ENCODE measurements around the gene KIAA0319L. TPM values are rescaled to one million over a fixed set of nuclear protein-coding genes. Genes with fewer than 3 reads are reported as not detected.
A peak's percentile ranks its signal among the peaks of the same experiment; 100 is the strongest.

The KIAA0319L gene
- total RNA-seq, 1 experiment from 2014 or later = 68.5 TPM

- Histone ChIP-seq H3K36me3 (replicated peaks; ENCODE audit: control insufficient read depth, insufficient read depth, low read length) (peaks cover 15% of the 10 kb centered on the region), H3K4me3 (ENCODE audit: insufficient read depth, low read depth, low read length) (no peak overlapping the region), H3K27me3 (ENCODE audit: control insufficient read depth, insufficient read depth, low read length) (no peaks in the 10 kb centered on the region)
- peak; percentile 42 for DNase-seq
Measured at GRCh38 chr1:35430762-35431161, 126.4 kb downstream of the KIAA0319L start.

GRCh38 chr1:35428360-35428759 lies 128.8 kb downstream of the KIAA0319L start:
- no peaks in the 10 kb centered on the region for H3K27me3 ChIP-seq (ENCODE audit: control insufficient read depth, insufficient read depth, low read length)
- peaks cover 4% of the 10 kb centered on the region for H3K36me3 ChIP-seq (replicated peaks; ENCODE audit: control insufficient read depth, insufficient read depth, low read length)

GRCh38 chr1:35426097-35426586 lies 131.1 kb downstream of the KIAA0319L start:
- H3K36me3 ChIP-seq (replicated peaks; ENCODE audit: control insufficient read depth, insufficient read depth, low read length) = 0 out of 2 replicates have a peak, but pooled peaks cover 1% of the 10 kb centered on the region
- H3K27me3 ChIP-seq (ENCODE audit: control insufficient read depth, insufficient read depth, low read length) = no peaks in the 10 kb centered on the region
- DNase-seq = no peak
- no peak overlapping the region for H3K4me3 ChIP-seq (ENCODE audit: insufficient read depth, low read depth, low read length)

More at GRCh38 chr1:35428360-35428759, 128.8 kb downstream of the KIAA0319L start:
- no peak for DNase-seq
- no peak overlapping the region for H3K4me3 ChIP-seq (ENCODE audit: insufficient read depth, low read depth, low read length)

- no peaks in the 10 kb centered on the region for H3K27me3 ChIP-seq (ENCODE audit: control insufficient read depth, insufficient read depth, low read length)
- DNase-seq = no peak
- no peak overlapping the region for H3K4me3 ChIP-seq (ENCODE audit: insufficient read depth, low read depth, low read length)
- peaks cover 8% of the 10 kb centered on the region for H3K36me3 ChIP-seq (replicated peaks; ENCODE audit: control insufficient read depth, insufficient read depth, low read length)
Measured at GRCh38 chr1:35408925-35409324, 148.3 kb downstream of the KIAA0319L start.

GRCh38 chr1:35407743-35408142 lies 149.5 kb downstream of the KIAA0319L start:
- H3K36me3 ChIP-seq (replicated peaks; ENCODE audit: control insufficient read depth, insufficient read depth, low read length) = peaks cover 8% of the 10 kb centered on the region
- no peak for DNase-seq
- H3K27me3 ChIP-seq (ENCODE audit: control insufficient read depth, insufficient read depth, low read length) = no peaks in the 10 kb centered on the region
- no peak overlapping the region for H3K4me3 ChIP-seq (ENCODE audit: insufficient read depth, low read depth, low read length)

DNA sequence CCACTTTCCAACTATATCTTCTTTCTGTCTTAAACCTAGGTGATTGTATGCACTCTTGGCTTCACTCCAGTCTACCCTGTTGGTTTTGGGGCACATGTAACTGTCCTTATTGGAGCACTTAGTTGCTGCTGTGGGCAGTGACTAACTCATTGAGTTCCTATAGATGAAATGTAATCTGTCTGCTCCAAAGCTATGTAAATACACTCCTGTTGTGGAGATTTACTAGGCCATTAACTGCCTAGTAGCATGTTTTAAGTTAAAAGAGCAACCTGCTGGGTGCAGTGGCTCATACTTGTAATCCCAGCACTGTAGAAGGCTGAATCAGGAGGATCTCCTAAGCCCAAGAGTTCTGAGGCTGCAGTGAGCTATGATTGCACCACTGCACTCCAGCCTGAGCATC lies 151.1 kb downstream of the KIAA0319L start:
- Histone ChIP-seq H3K27me3 (ENCODE audit: control insufficient read depth, insufficient read depth, low read length) (no peaks in the 10 kb centered on the region), H3K4me3 (ENCODE audit: insufficient read depth, low read depth, low read length) (no peak overlapping the region), H3K36me3 (replicated peaks; ENCODE audit: control insufficient read depth, insufficient read depth, low read length) (peaks cover 8% of the 10 kb centered on the region)
- DNase-seq = no peak

DNA sequence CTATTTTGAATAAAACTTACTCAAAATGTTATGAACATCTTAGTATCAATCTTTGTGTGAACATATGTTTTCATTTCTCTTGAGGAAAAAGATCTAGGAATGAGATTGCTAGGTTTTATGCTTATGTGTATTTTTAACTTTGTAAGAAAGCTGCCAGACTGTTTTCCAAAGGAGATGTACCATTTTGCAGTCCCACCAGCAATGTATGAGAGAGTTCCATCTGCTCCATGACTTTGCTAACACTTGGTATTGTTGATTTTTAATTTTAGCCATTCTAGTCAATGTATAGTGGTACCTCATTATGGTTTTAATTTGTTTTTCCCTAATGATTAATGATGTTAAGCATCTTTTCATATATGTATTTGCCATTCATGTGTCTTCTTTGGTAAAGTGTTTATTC lies 156.2 kb downstream of the KIAA0319L start:
- no peak overlapping the region for H3K4me3 ChIP-seq (ENCODE audit: insufficient read depth, low read depth, low read length)
- H3K27me3 ChIP-seq (ENCODE audit: control insufficient read depth, insufficient read depth, low read length) = no peaks in the 10 kb centered on the region
- DNase-seq = no peak
- H3K36me3 ChIP-seq (replicated peaks; ENCODE audit: control insufficient read depth, insufficient read depth, low read length) = peaks cover 17% of the 10 kb centered on the region

GRCh38 chr1:35398739-35399138 lies 158.5 kb downstream of the KIAA0319L start:
- Histone ChIP-seq H3K36me3 (replicated peaks; ENCODE audit: control insufficient read depth, insufficient read depth, low read length) (peaks cover 25% of the 10 kb centered on the region), H3K4me3 (ENCODE audit: insufficient read depth, low read depth, low read length) (no peak overlapping the region), H3K27me3 (ENCODE audit: control insufficient read depth, insufficient read depth, low read length) (no peaks in the 10 kb centered on the region)
- no peak for DNase-seq

DNA sequence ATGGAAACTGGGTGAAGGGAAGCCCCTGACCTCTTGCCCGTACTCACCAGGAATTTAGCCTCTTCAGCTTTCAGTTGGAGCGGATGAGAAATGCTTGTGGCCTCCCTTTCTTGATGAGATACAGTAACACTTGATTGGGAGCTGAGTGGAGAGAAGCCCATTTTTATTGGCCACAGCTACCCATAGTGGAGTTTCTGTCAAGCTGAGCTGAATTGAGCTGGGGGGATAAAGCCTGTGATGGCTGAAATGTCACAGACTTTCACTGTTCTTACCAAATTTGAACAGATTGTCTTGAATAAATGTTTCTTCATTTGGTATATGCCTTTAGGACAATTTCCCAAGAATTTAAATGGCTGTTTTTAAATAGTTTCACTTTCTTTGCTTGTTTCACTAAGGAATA lies 162.8 kb downstream of the KIAA0319L start:
- Histone ChIP-seq H3K4me3 (ENCODE audit: insufficient read depth, low read depth, low read length) (no peak overlapping the region), H3K36me3 (replicated peaks; ENCODE audit: control insufficient read depth, insufficient read depth, low read length) (peaks cover 22% of the 10 kb centered on the region), H3K27me3 (ENCODE audit: control insufficient read depth, insufficient read depth, low read length) (no peaks in the 10 kb centered on the region)
- DNase-seq = no peak

- peak; percentile 56 for DNase-seq
- H3K36me3 ChIP-seq (replicated peaks; ENCODE audit: control insufficient read depth, insufficient read depth, low read length) = peaks cover 13% of the 10 kb centered on the region
- no peaks in the 10 kb centered on the region for H3K27me3 ChIP-seq (ENCODE audit: control insufficient read depth, insufficient read depth, low read length)
- H3K4me3 ChIP-seq (ENCODE audit: insufficient read depth, low read depth, low read length) = no peak overlapping the region
Measured at GRCh38 chr1:35390600-35391494, 166.4 kb downstream of the KIAA0319L start.

DNA sequence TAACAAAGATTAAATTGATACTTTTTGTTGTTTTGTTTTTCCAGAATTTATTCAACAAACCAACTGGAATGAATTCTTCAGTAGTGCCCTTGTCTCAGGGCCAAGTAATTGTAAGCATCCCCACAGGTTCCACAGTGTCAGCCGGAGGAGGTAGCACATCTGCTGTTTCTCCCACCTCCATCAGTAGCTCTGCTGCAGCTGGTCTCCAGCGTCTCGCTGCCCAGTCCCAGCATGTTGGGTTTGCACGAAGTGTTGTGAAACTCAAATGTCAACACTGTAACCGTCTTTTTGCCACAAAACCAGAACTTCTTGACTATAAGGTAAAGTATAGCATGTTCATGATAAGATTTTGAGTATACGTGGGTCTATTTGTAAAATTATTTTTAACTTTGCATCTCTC lies 170.2 kb downstream of the KIAA0319L start:
- H3K27me3 ChIP-seq (ENCODE audit: control insufficient read depth, insufficient read depth, low read length) = no peaks in the 10 kb centered on the region
- peaks cover 4% of the 10 kb centered on the region; the same call in 1 of the 2 replicates for H3K36me3 ChIP-seq (replicated peaks; ENCODE audit: control insufficient read depth, insufficient read depth, low read length)
- H3K4me3 ChIP-seq (ENCODE audit: insufficient read depth, low read depth, low read length) = no peak overlapping the region
- no peak for DNase-seq

GRCh38 chr1:35386290-35386689 lies 170.9 kb downstream of the KIAA0319L start:
- no peak for DNase-seq
- no peak overlapping the region for H3K4me3 ChIP-seq (ENCODE audit: insufficient read depth, low read depth, low read length)
- no peaks in the 10 kb centered on the region for H3K27me3 ChIP-seq (ENCODE audit: control insufficient read depth, insufficient read depth, low read length)
- peaks cover 4% of the 10 kb centered on the region for H3K36me3 ChIP-seq (replicated peaks; ENCODE audit: control insufficient read depth, insufficient read depth, low read length)

Other genes starting within 250 kb of the KIAA0319L start
- 41.9 and 50.9 TPM in 2 replicates for gene NCDN, start 396 bp upstream of the KIAA0319L start, total RNA-seq (2014; rRNA removed; shearing (Covaris generic))
- 0.94 and 2.2 TPM in 2 replicates for gene TFAP2E, start 15.9 kb upstream of the KIAA0319L start, total RNA-seq (2014; rRNA removed; shearing (Covaris generic))
- gene PSMB2, start 84.1 kb upstream of the KIAA0319L start, total RNA-seq (2014; rRNA removed; shearing (Covaris generic)) = 48.4 and 50.6 TPM in 2 replicates
- 11.9 and 13.5 TPM in 2 replicates for gene C1orf216, start 161.5 kb upstream of the KIAA0319L start, total RNA-seq (2014; rRNA removed; shearing (Covaris generic))
- gene CLSPN, start 212.6 kb upstream of the KIAA0319L start, total RNA-seq (2014; rRNA removed; shearing (Covaris generic)) = 39.6 and 53.4 TPM in 2 replicates